Stimulated activated CD8-positive, alpha-beta memory T cell treated with anti-CD3 and anti-CD28 coated beads, Interleukin-4, amount 100 ng/mL, for 1 hour (primary cell): Measurements from ENCODE around the gene KCNA4.
"Not testable (repeated sequence)": the region's sequence is repeated elsewhere in the genome, so short reads cannot be mapped to it uniquely, and the experiment has no call there.

Experiments
- DNase-seq, 2 donors: peaks; one replicate each; pipeline ENCODE4 v3.0.0-alpha.2; 2020; ENCODE audit warnings: low read depth in 2 of 2, low spot score in 1 of 2

KCNA4 gene

DNA sequence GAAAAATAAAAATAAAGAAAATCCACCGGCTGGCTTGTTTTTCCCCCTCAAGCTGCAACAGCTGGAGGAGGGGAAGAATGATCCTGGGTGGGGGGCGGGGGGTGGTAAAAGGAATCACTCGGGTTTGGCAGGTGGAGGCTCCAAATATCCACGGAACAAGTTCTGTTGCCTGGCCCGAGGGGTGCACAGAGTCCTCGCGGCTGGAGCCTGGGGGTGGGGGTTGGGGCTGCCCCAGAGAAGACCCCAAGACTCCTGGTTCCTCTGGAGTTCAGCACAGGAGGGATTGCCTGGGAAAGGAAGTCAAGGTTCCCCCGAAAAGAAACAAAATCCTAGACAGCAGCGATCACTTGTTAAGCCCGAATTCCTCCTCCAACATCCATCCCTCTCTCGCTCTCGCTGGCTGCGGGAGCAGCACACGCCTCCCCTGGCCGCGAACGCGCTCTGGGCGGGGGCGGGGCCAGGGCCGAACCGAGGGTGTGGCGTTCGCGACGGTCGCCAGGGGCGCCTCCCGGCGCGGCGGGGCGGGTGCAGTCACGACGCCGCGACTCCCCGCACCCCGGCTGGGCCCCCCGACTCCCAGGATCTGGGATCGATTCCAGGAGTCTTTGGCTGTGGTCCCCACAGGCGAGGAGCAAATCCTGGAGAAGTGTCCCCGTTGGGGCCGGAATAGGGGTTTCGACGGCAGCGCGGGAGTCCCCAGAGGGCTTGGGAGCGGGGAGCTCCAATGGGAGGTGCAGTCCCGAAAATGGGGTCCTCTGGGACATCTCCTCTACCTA lies at the start of gene KCNA4:
Gene KCNA4, minus strand, starts transcription at position 443 of the 776 bp plus-strand sequence. CDS start 4,352 bp downstream, outside the sequence.
- no peak for DNase-seq

DNA sequence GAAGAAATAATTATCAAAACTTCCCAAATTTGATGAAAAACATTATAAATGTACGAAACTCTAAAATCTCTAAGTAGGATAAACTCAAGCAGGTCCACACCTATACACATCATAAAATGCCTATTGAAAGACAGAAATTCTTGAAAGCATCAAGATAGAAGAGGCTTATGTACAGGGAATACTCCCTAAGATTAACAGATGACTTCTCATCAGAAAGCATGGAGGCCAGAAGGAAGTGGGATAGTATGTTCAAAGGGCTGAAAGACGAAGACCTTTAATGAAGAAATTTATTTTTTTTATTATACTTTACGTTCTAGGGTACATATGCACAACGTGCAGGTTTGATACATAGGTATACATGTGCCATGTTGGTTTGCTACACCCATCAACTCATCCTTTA lies 45.3 kb upstream of the KCNA4 start:
- DNase-seq: no peak

DNA sequence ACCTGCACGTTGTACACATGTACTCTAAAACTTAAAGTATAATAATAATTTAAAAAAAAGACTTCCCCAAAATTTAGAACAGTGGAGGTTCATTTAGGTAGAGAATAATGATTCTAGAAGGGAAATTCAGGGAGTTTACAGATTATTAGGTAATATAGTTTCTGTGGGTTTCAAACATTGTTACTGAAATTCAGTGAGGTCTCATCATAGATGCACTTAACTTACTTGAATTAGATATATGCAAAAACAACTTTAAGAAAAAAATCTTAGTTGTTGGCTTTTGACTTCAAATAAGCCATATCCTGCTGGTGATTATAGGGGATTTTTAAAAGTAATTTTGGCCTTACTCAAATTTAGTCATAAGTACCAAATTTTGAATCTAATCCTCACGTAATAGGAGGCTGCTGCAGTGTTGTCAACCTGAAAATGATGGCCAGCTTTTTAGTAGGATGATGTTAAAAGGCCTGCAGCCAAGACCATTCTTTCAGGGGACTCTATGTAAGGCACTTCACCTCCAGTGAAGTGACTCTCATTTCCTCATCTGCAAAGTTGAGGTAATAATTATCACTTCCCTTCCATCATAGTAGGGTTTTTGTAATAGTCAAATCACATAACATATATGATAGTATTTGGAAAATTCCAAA lies 42.5 kb upstream of the KCNA4 start:
- no peak for DNase-seq

DNA sequence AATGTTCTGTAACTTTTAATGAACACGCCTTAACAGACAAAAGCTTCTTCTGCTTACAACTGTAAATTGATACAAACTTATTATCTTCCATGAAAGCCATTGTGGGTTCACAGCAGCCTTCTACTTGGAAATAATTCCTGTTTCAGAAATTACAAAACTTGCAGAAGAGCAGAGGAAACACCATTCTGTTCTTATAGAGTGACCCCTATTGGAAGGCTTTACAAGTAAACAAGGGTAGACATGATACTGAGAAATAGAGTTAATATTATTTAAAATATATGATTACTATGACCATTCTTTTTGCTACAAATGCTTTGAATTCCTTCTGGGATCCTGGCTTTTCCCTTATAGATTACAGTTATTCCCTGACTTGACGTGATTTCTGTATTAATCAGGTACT lies 32.4 kb upstream of the KCNA4 start:
- no peak for DNase-seq

DNA sequence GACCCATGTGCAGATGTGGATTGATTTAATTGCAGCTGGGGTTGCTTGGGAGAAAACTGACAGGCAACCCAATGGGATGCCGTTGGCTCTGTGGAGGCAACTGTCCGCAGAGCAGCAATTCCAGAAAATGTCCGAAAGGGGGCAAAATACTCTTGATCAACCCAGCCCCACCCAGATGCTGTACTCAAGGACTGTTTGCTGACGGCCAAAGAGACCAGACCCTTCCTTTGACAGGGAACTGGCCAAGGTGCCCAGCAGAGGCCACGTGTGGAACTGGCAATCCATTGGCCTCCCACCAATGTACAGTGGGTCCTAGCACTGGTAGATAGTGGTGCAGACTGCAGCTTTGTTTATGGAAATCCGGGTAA lies 29.7 kb upstream of the KCNA4 start:
- no peak for DNase-seq

DNA sequence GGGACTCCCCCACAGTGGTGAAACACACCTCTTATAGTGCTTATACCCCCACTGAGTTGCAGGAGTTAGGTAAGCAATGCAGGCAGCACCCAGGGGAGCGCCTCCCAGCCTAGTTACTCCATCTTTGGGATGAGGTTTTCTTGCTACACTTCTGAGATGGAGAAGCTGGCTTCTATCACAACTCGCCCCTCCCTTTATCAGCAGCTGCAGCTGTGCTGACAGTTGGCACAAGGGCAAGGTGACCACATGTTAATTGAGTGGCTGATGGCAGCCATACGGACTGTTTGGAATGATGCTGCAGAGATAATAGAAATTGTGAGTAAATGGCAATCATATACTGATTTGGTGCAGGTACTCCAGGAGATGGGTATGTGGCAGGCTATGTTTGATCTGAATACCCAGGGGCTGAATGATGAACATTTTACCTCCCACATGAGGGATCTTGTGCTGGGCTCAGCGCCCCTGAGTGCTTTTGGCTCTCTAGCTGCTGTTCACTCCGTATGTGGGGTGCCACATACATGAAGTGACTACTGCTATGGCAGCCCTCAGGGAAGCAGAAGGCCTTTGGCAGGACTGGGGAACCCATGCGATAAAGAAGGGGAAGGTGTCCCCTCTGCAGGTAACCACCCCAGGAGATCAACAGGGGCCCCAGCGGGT lies 29.2 kb upstream of the KCNA4 start:
- DNase-seq: no peak

DNA sequence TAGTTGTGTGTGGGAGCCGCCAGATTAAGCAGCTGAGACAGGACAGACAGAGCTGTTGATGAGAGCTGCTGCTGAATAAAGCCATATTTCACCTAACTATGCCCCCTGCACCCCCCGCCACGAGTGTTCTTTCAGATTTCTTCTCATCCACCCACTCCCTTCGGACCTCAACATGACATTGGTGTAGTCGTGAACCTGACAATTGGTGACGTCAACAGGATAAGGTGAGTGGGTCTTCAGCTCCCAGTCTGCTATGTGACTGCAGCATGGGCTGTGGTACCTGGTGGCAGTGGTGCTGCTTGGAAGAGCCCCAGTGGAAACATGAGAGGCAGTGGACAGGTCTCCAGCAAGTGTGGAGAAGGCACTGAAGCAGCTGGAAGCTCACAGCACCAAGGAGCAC lies 28.3 kb upstream of the KCNA4 start:
- DNase-seq: no peak

DNA sequence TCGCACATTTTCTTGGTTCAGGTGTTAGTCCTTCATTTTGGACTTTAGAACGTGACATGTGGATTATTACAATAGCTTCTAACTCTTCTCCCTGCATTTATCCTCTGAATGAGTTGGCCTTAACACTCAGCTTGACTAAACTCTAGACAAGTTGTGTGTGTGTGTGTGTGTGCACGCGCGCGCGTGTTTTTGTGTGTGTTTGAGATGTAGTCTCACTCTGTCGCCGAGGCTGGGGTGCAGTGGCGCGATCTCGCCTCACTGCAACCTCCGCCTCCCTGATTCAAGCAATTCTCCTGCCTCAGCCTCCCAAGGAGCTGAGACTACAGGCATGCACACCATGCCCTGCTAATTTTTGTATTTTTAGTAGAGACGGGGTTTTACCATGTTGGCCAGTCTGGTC lies 24.3 kb upstream of the KCNA4 start:
- no peak for DNase-seq

DNA sequence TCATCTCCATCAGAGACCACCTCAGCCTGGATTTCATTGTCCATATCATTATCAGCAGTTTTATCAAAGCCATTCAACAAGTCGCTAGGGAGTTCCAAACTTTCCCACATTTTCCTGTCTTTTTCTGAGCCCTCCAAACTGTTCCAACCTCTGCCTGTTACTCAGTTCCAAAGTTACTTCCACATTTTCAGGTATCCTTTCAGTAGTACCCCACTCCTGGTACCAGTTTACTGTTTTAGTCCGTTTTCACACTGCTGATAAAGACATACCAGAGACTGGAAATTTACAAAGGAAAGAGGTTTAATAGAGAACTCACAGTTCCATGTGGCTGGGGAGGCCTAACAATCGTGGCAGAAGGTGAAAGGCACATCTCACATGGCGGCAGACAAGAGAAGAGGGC lies 17.9 kb upstream of the KCNA4 start:
- DNase-seq: not testable (repeated sequence)

DNA sequence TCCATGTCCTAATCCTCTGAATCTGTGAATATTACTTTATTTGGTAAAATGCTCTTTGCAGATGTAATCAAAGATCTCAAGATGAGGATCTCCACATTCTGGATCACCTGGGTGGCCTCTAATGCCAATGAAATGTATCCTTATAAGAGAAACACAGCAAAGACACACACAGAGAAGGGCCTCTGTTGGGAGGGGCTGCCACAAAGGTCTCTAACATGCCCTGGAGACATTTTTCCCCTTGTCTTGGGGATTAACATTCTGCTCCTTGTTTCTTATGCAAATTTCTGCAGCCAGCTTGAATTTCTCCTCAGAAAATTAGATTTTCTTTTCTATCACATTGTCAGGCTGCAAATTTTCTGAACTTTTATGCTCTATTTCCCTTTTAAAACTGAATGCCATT lies 17.3 kb upstream of the KCNA4 start:
- not testable (repeated sequence) for DNase-seq

DNA sequence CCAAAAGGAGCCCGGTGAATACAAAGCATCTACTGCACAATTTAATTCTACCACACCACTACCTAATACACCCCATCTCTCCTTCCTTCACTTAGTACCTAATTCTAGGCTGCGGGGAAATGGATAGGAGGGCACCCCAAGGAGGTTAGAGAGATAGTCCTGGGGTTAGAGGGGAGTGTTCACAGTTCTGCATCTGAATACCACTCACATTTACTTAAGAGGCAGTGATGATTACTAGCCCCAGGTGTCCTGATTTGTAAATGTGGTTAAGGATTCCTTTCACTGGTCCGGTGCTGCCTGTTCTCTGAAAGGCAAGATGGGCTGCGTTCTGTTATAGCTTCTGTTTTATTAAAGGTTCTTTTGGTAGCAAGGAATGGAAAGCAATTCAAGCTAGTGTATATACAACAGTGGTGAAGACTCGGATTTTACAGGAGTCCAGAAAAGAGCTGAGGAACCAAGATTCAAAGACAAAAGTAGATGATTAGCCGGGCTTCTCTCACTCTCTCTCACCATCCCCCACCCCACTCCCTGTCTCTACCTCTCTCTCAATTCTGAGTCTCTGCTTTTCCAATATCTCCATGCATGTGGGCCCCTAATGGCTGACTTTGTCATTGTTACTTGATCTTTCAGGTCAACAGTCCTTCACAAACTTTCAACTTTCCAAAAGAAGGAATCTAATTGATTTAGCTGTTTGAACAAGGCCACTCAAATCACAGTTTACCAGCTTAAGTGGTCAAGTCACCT lies 8.7 kb upstream of the KCNA4 start:
- no peak for DNase-seq

DNA sequence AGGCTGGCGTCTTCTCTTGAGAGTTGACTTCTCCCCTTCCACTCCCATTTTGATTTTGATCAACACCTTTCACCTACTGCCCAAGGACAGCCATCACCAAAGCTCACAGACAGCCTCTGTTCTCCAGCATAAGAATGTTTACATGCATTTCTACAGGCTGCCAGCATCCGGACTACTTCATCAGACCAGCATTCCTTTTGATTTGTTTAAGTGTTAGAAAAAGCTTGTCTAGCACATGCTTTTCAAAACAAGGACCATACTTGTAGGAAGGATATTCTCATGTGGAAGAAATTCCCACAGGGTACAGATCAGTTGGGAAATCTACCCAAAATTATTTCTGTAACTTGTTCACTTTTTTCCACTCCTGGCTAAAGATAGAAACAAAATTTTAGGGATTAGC lies 6.2 kb upstream of the KCNA4 start:
- DNase-seq: no peak

DNA sequence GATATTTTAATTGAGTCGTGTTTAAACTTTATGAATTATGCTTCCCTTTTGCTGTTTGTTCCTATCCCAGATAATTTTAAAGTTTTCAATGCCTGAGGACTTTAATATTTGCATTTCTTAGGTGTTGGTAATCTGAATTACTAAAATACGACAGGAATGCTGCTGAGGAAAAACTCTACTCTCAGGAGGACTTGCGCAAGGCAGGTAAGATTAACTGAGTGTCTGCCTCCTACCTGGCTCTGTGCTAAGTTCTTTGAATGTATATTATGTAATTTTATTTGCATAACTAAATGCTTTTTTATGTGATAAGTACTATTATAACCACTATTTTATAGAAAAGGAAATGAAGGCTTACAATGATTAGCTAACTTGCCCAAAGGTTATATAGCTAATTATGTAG lies 2.7 kb upstream of the KCNA4 start:
- no peak for DNase-seq

DNA sequence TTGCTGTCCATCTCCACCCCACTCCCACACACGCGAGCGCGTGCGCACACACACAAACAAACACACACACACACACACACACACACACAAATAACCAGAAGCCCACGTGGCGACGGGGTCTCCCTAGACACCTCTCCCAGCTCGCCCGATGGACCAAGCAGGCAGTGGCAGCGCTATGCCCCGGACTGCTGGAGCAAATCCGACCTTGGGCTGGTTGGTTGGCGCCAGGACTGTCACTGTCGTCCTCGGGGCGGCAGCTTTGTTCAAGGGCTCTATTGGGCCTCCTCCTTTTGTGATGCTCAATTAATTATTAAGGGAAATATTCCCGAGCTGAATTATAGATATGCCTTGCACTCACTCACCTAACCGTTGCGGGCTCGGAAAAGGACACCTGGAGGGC lies 1.7 kb upstream of the KCNA4 start:
- DNase-seq: no peak

DNA sequence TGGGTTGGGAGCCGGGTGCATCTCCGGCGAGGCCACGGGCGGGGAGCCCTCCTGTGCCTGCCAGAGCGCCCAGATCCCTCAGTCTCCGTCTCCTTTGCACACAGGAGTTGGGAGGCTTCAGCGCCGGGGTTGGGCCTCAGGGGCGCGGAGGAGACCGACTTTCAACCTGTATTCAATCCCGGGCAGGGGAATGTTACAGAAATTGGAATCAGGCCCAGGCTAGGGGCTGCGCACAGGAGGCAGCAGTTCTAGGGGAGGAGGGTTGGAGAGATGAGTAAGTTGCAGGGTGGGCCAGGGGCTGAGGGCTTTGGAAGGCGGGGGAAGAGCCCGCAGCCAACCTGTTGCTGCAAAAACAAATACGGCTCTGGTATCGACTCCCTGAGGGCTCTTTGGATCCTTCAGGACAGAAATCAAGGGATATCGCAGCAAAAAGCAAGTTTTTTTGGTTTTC lies 640 bp upstream of the KCNA4 start:
- DNase-seq: no peak

DNA sequence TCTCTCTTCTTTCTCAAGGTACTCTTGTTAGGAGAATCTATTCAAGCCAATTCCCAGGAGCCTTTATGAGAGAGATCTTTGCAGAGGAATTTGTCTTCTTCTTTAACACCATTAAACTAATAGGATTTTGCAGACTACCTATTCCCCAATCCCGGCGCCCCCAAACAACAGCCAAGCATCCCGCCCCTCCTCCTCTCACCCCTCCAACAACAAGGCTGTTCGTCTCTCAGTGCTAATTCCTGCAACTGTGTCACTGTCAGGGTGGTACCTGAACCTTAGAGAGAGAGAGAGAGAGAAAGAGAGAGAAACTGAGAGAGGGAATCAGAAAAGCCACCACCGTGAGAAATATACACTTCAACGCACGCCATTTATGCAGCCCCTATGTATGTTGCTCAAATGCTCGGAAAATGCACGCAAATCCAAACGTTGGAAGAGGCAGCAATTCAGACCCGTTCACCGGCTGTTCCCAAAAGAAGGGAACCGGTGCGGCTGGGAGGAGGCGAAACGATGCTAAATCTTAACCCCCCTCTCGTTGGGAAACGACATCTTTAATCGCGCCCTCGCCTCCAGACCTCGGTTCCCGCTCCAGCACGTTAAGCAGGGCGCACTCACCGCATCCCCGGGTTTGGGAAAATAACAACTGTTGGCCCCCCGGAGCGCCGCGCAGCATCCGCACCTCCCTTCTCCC lies 961 bp downstream of the KCNA4 start:
- DNase-seq: no peak

DNA sequence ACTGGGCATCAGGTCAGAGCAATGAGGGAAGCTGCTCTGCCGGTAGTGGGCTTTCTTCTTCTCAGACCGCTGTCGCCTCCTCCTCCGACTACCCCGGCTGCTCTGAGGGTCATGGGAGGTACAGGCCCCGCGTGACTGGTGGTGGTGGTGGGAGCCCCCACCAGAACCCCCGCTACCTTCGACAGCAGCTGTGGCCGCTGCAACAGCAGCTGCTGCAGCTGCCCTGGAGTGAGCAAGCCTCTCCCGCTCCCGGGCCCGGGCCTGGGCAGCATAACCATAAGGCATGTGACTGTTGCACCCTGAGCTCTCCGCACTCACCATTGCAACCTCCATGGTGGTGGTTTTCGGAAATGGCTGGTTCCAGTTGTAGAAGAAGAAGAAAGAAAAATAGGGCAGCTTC lies 4.5 kb downstream of the KCNA4 start:
- DNase-seq: no peak

DNA sequence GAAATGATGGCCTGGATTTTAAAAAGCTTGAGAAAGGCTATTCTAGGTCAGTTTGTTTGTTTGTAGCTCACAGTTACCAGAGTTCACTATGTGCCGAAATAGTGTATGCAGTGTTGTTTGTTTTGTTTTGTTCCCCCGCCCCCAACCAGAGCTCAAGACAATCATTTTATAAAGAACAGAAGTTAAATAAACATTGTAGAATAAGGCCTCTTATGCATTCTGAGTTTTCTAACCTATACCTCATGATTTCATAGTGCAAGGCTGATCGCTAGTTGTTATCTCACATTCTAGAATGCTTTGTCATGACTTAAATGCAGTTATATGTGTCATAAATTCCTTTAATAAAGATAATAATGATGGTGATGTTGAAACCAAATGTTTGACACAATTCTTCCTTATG lies 7.8 kb downstream of the KCNA4 start:
- no peak for DNase-seq

DNA sequence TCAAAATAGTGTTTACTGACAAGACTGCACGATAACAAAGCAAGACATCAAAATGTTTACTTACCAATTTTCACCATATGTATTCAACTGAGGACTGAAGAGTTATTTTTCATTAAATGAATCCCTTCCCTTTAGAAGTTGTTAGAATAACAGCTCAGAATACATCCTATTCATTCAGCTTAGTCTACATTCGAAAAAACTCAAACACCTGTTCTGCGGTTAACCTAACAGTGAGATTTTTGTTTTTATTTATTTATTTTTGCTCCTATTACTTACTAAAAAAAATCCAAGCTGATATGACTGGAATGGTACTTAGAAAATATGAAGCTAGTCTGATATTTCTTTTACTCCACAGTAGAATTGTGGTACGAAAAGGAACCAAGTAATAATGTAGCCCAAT lies 10.0 kb downstream of the KCNA4 start:
- no peak for DNase-seq

DNA sequence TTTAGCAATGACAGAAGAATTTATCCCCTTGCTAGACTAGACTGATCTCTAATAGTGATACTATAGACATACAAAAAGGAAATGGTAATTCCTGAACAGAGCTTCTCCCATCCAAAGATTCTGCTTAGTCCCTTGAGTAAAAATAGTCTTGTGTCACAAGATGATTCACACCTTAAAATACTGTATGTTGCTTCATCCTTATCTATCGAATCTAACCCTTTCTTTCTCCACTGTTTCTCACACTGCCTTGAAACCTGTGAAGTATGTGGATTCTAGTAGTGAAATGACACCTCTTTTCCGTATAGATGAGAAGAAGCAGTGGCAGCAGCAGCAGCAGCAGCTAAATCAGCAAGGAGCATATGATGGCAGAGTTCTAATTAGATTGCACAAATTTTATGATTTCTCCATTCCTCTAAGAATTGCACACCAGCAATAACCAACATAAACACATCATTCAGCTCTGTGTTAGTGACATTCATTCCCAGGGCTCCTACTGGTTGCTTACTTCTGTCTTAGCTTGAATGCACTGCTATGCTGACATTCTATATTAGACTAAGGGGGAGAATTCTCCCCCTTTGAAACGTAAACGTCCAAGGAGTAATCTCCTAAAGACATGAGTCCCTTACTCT lies 14.6 kb downstream of the KCNA4 start:
- no peak for DNase-seq
